Fibroblast of lung (primary cell): ENCODE measurements around the gene C1orf52. TPM values are rescaled to one million over a fixed set of nuclear protein-coding genes. Genes with fewer than 3 reads are reported as not detected.

ENCODE experiments used
- DNase-seq, 2 donors: peaks; one replicate each; pipeline versions ENCODE4 v3.0.0 to v3.0.0-alpha.2; 2010; ENCODE audit warnings: low read depth in 2 of 2
- H2AFZ ChIP-seq: 2 replicates; pipeline ENCODE4 v1.5.1; 2012; ENCODE audit warnings: low read length, control low read depth, inconsistent platforms
- H3K27ac ChIP-seq: 2 replicates; pipeline ENCODE4 v1.5.1; 2011; ENCODE audit warnings: low read length, control low read depth; ENCODE audit not compliant: insufficient read depth
- H3K27me3 ChIP-seq: 2 replicates; pipeline ENCODE4 v1.5.1; 2011; ENCODE audit warnings: mild to moderate bottlenecking, low read length; ENCODE audit not compliant: control insufficient read depth, insufficient read depth
- H3K36me3 ChIP-seq: 2 replicates; pipeline ENCODE4 v1.5.1; 2011; ENCODE audit warnings: low read length; ENCODE audit not compliant: control insufficient read depth, insufficient read depth
- H3K4me1 ChIP-seq: 2 replicates; pipeline ENCODE4 v1.5.1; 2011; ENCODE audit warnings: low read length; ENCODE audit not compliant: control insufficient read depth, insufficient read depth; ENCODE audit errors: extremely low read depth
- H3K4me2 ChIP-seq: 2 replicates; pipeline ENCODE4 v1.5.1; 2011; ENCODE audit warnings: low read length, control low read depth; ENCODE audit not compliant: insufficient read depth; ENCODE audit errors: extremely low read depth
- H3K4me3 ChIP-seq, 4 experiments: fragments of 200-600 bp in 1 of 4; sonication (generic) in 1 of 4; replicated peaks in 1 of 4; 2 replicates each; pipeline ENCODE4 v1.5.1; 2011 to 2016; ENCODE audit warnings: low read length in 4 of 4, low read depth in 3 of 4, mild to moderate bottlenecking in 3 of 4, control low read depth in 2 of 4, inconsistent platforms in 1 of 4, mixed read lengths in 1 of 4; ENCODE audit not compliant: insufficient read depth in 1 of 4; ENCODE audit errors: control extremely low read depth in 1 of 4
- H3K79me2 ChIP-seq: 2 replicates; pipeline ENCODE4 v1.5.1; 2012; ENCODE audit warnings: mild to moderate bottlenecking, low read length, inconsistent platforms; ENCODE audit not compliant: control insufficient read depth, insufficient read depth
- H3K9ac ChIP-seq: 2 replicates; pipeline ENCODE4 v1.5.1; 2011; ENCODE audit warnings: mild to moderate bottlenecking, low read length, control low read depth; ENCODE audit not compliant: insufficient read depth
- H3K9me3 ChIP-seq: 2 replicates; pipeline ENCODE4 v1.5.1; 2012; ENCODE audit warnings: low read depth, low read length; ENCODE audit not compliant: control insufficient read depth, insufficient read depth
- H4K20me1 ChIP-seq: 2 replicates; pipeline ENCODE4 v1.5.1; 2011; ENCODE audit warnings: low read length; ENCODE audit not compliant: control insufficient read depth, insufficient read depth; ENCODE audit errors: extremely low read depth
- CTCF ChIP-seq, 2 donors: IDR thresholded peaks in 1 of 2; conservative IDR thresholded peaks in 1 of 2; 1 replicate in 1 of 2; 2 replicates in 1 of 2; pipeline ENCODE4 v1.5.1; 2011 to 2012; ENCODE audit warnings: low read length in 2 of 2, control low read depth in 1 of 2, inconsistent platforms in 1 of 2, low read depth in 1 of 2, mild to moderate bottlenecking in 1 of 2
- EZH2 ChIP-seq: IDR thresholded peaks from 2 replicates; pipeline ENCODE4 v1.5.1; 2012; ENCODE audit warnings: low read length, control low read depth, mild to moderate bottlenecking; ENCODE audit errors: missing control alignments
- polyA plus RNA-seq, 2 donors: library from polyadenylated mRNA; depleted of rRNA in 1 of 2; stranded (reverse) in 1 of 2; unstranded in 1 of 2; fragments of >200 nt; gene quantifications; 2 replicates each; pipeline ENCODE4 v1.2.1, GENCODE V29; 2011 to 2012; ENCODE audit warnings: missing spikeins in 1 of 2
- total RNA-seq: library from RNA; depleted of rRNA; stranded (reverse); fragments of >200 nt; gene quantifications from 2 replicates; pipeline ENCODE4 v1.2.1, GENCODE V29; 2014

C1orf52 gene
- total and polyA plus RNA-seq, 2 donors (not counting 1 experiment from before 2014, with no cell fraction given), result 11.4 to 24.7 TPM

- H3K4me3 ChIP-seq, result no peak overlapping the region
- H3K9ac ChIP-seq, result no peak overlapping the region
- TF ChIP-seq EZH2 (no peak), CTCF (conservative IDR thresholded peaks at IDR 0.05 in 1 of 2, IDR thresholded peaks at IDR 0.05 in 1 of 2; ENCODE audit: low read depth in 1 of 2, low read length in 2 of 2) (no peak)
- peaks cover 7% of the 10 kb centered on the region for H3K36me3 ChIP-seq
- H2AFZ ChIP-seq, result no peak overlapping the region
- H4K20me1 ChIP-seq, result no peaks in the 10 kb centered on the region
- DNase-seq, result no peak
- H3K9me3 ChIP-seq, result no peaks in the 10 kb centered on the region
- H3K27ac ChIP-seq, result no peak overlapping the region
- peaks cover 27% of the 10 kb centered on the region for H3K79me2 ChIP-seq
- H3K4me2 ChIP-seq, result no peak overlapping the region
- H3K4me1 ChIP-seq, result no peaks in the 10 kb centered on the region
- H3K27me3 ChIP-seq, result no peaks in the 10 kb centered on the region
Measured at GRCh38 chr1:85267313-85267712, 7.9 kb upstream of the C1orf52 start.

- no peaks in the 10 kb centered on the region for H3K27me3 ChIP-seq
- no peaks in the 10 kb centered on the region for H3K9me3 ChIP-seq
- peaks cover 8% of the 10 kb centered on the region for H3K79me2 ChIP-seq
- H3K4me3 ChIP-seq, result no peak overlapping the region
- peaks cover 7% of the 10 kb centered on the region for H3K36me3 ChIP-seq
- no peak overlapping the region for H3K27ac ChIP-seq
- no peak overlapping the region for H3K9ac ChIP-seq
- H4K20me1 ChIP-seq, result no peaks in the 10 kb centered on the region
- no peak overlapping the region for H2AFZ ChIP-seq
- TF ChIP-seq EZH2 (no peak), CTCF (conservative IDR thresholded peaks at IDR 0.05 in 1 of 2, IDR thresholded peaks at IDR 0.05 in 1 of 2; ENCODE audit: low read depth in 1 of 2, low read length in 2 of 2) (no peak)
- H3K4me2 ChIP-seq, result no peak overlapping the region
- DNase-seq, result peak in 1 of 2 donors; percentile 33
- no peaks in the 10 kb centered on the region for H3K4me1 ChIP-seq
Measured at GRCh38 chr1:85264150-85264549, 4.7 kb upstream of the C1orf52 start.

- no peak for DNase-seq
- peaks cover 17% of the 10 kb centered on the region for H3K79me2 ChIP-seq
- H4K20me1 ChIP-seq, result peaks cover 2% of the 10 kb centered on the region
- peaks cover 5% of the 10 kb centered on the region for H3K4me1 ChIP-seq
- no peaks in the 10 kb centered on the region for H3K9me3 ChIP-seq
- no peak overlapping the region for H3K4me2 ChIP-seq
- TF ChIP-seq EZH2, result no peak
- no peak for TF ChIP-seq CTCF (conservative IDR thresholded peaks at IDR 0.05 in 1 of 2, IDR thresholded peaks at IDR 0.05 in 1 of 2; ENCODE audit: low read depth in 1 of 2, low read length in 2 of 2)
- peaks cover 5% of the 10 kb centered on the region for H3K36me3 ChIP-seq
- H3K27me3 ChIP-seq, result no peaks in the 10 kb centered on the region
- H2AFZ ChIP-seq, result no peak overlapping the region
- H3K27ac ChIP-seq, result no peak overlapping the region
- H3K9ac ChIP-seq, result no peak overlapping the region
- no peak overlapping the region for H3K4me3 ChIP-seq
Measured at GRCh38 chr1:85262985-85263384, 3.5 kb upstream of the C1orf52 start.
